ENCODE results near the gene CASP1. TPM values are rescaled to one million over a fixed set of nuclear protein-coding genes. Genes with fewer than 3 reads are reported as not detected.

The CASP1 gene
- total RNA-seq, 1 experiment from 2014 or later = not detected

DNA sequence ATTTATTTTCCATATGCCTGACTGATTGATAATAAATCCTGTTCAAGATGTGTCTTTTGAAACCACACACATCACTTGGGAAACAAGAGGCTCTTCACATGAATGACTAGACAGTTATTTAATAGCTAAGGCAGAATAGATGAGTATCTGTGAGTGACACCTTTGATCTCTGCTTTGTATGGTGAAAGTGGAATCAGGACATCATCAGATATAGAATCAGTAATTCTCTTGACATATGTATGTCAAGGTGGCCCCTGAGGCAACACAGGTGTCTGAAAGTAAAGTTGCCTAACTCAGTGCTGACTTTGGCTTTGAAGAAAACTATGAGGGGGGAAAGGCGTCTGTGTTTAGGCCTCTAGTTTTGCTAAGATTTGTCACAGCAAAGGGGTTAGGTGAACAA lies 55.1 kb downstream of the CASP1 start:
- DNase-seq (ENCODE audit: low spot score) (no peak), ATAC-seq (no peak)
- no peak overlapping the region for H3K27ac Mint-ChIP-seq
- no peaks in the 10 kb centered on the region for H3K4me1 Mint-ChIP-seq
- POLR2A ChIA-PET = no interaction called here
- peaks cover 3% of the 10 kb centered on the region for H3K36me3 Mint-ChIP-seq
- CTCF ChIA-PET = no interaction called here
- TF ChIP-seq GRHL2 (CRISPR knock-in tag; IDR thresholded peaks at IDR 0.05; ENCODE audit: insufficient replicate concordance, severe bottlenecking) = no peak
- TF ChIP-seq ATF2 (CRISPR knock-in tag; IDR thresholded peaks at IDR 0.05; ENCODE audit: borderline replicate concordance, low read depth) = no peak
- no peak for TF ChIP-seq MAX (CRISPR knock-in tag; IDR thresholded peaks at IDR 0.05)
- no peak for TF ChIP-seq FOXK1 (CRISPR knock-in tag; IDR thresholded peaks at IDR 0.05)
- TF ChIP-seq GTF2I (CRISPR knock-in tag; conservative IDR thresholded peaks at IDR 0.05) = no peak
- no peak for TF ChIP-seq ZNF416 (CRISPR knock-in tag; IDR thresholded peaks at IDR 0.05)
- no peak for TF ChIP-seq CREB1 (CRISPR knock-in tag; IDR thresholded peaks at IDR 0.05)
- no peak for TF ChIP-seq OVOL2 (CRISPR knock-in tag; IDR thresholded peaks at IDR 0.05; ENCODE audit: borderline replicate concordance)
- TF ChIP-seq NR2C2 (CRISPR knock-in tag; IDR thresholded peaks at IDR 0.05) = no peak
- H3K4me3 Mint-ChIP-seq = no peak overlapping the region
- H3K27me3 Mint-ChIP-seq (ENCODE audit: low read depth) = no peaks in the 10 kb centered on the region
- H3K9me3 Mint-ChIP-seq = peaks cover 14% of the 10 kb centered on the region

Other genes with a start within 250 kb of the CASP1 start
- gene CASP12, start 136.7 kb downstream of the CASP1 start, total RNA-seq (2021) = not detected in 3 replicates
- 0.44 to 0.73 TPM (median 0.69 TPM) in 3 replicates for gene CASP4, start 66.6 kb downstream of the CASP1 start, total RNA-seq (2021)
- not detected in 3 replicates for gene CASP5, start 12.0 kb downstream of the CASP1 start, total RNA-seq (2021)
- not detected in 3 replicates for gene CARD16, start 10.2 kb upstream of the CASP1 start, total RNA-seq (2021)
- not detected in 3 replicates for gene CARD18, start 104.6 kb upstream of the CASP1 start, total RNA-seq (2021)